GM12892 (cell line): ENCODE results near the gene KCNH1.

Experiments used
- POLR2A ChIP-seq: IDR thresholded peaks from 2 replicates; pipeline ENCODE4 v1.6.1; 2011; ENCODE audit warnings: low read depth, low read length, control low read depth
- POLR2AphosphoS5 ChIP-seq: IDR thresholded peaks from 2 replicates; pipeline ENCODE4 v1.6.1; 2011; ENCODE audit warnings: low read depth, low read length, control low read depth
- TAF1 ChIP-seq: IDR thresholded peaks from 2 replicates; pipeline ENCODE4 v1.6.1; 2011; ENCODE audit warnings: low read depth, mild to moderate bottlenecking, control low read depth, low read length, borderline replicate concordance

GRCh38 chr1:210758761-210759160, 375.2 kb downstream of the KCNH1 start:
- TF ChIP-seq POLR2AphosphoS5 (no peak), POLR2A (no peak), TAF1 (no peak)
